ENCODE data around the gene PRR5L. TPM values are rescaled to one million over a fixed set of nuclear protein-coding genes. Genes with fewer than 3 reads are reported as not detected.

Gene PRR5L
- total and polyA plus RNA-seq, 2 donors: 4.1 to 5.9 TPM

- Histone ChIP-seq H3K4me3 (ENCODE audit: low read length in 2 of 2) (peak overlapping the region; percentile 3 to 55), H3K27ac (ENCODE audit: low read depth in 1 of 2, low read length in 1 of 2) (no peak overlapping the region)
- 31% methylated on average over 9 of the region's 9 CpGs for WGBS
These were observed 79.4 kb downstream of the PRR5L start for GRCh38 chr11:36375353-36376008.

GRCh38 chr11:36376009-36376887 lies 80.2 kb downstream of the PRR5L start:
- H3K9me3 ChIP-seq (ENCODE audit: control insufficient read depth in 2 of 2, insufficient read depth in 1 of 2, low read length in 1 of 2): no peaks in the 10 kb centered on the region
- DNase-seq (ENCODE audit: low read depth in 6 of 9, low spot score in 9 of 9): no peak
- WGBS: under 1% methylated on average over 55 of the region's 55 CpGs
- H3K4me3 ChIP-seq (ENCODE audit: low read length in 2 of 2): peak overlapping the region; percentile 55 to 61
- H3K36me3 ChIP-seq (ENCODE audit: control insufficient read depth in 2 of 2, insufficient read depth in 2 of 2, low read length in 1 of 2): no peaks in the 10 kb centered on the region
- H3K27ac ChIP-seq (ENCODE audit: low read depth in 1 of 2, low read length in 1 of 2): no peak overlapping the region
- H3K27me3 ChIP-seq (ENCODE audit: control insufficient read depth in 2 of 2, insufficient read depth in 1 of 2, low read length in 1 of 2): peaks cover 11 to 42% of the 10 kb centered on the region in 2 donors
- H3K4me1 ChIP-seq (ENCODE audit: control insufficient read depth in 2 of 2, insufficient read depth in 2 of 2, low read length in 2 of 2): peaks cover 0 to 25% of the 10 kb centered on the region in 2 donors

More at GRCh38 chr11:36375353-36376008, 79.4 kb downstream of the PRR5L start:
- no peaks in the 10 kb centered on the region for H3K36me3 ChIP-seq (ENCODE audit: control insufficient read depth in 2 of 2, insufficient read depth in 2 of 2, low read length in 1 of 2)
- no peaks in the 10 kb centered on the region for H3K9me3 ChIP-seq (ENCODE audit: control insufficient read depth in 2 of 2, insufficient read depth in 1 of 2, low read length in 1 of 2)
- no peak for DNase-seq (ENCODE audit: low read depth in 6 of 9, low spot score in 9 of 9)
- H3K4me1 ChIP-seq (ENCODE audit: control insufficient read depth in 2 of 2, insufficient read depth in 2 of 2, low read length in 2 of 2): peaks cover 0 to 25% of the 10 kb centered on the region in 2 donors
- H3K27me3 ChIP-seq (ENCODE audit: control insufficient read depth in 2 of 2, insufficient read depth in 1 of 2, low read length in 1 of 2): peaks cover 11 to 42% of the 10 kb centered on the region in 2 donors

- H3K36me3 ChIP-seq (ENCODE audit: control insufficient read depth in 2 of 2, insufficient read depth in 2 of 2, low read length in 1 of 2): no peaks in the 10 kb centered on the region
- DNase-seq (ENCODE audit: low read depth in 6 of 9, low spot score in 9 of 9): peak in 5 of 9 donors; percentile 25 to 74 (median 50)
- H3K4me1 ChIP-seq (ENCODE audit: control insufficient read depth in 2 of 2, insufficient read depth in 2 of 2, low read length in 2 of 2): peaks cover 0 to 25% of the 10 kb centered on the region in 2 donors
- under 1% methylated on average over 68 of the region's 68 CpGs for WGBS
- peak overlapping the region; percentile 2 for H3K27ac ChIP-seq (ENCODE audit: low read depth in 1 of 2, low read length in 1 of 2)
- H3K9me3 ChIP-seq (ENCODE audit: control insufficient read depth in 2 of 2, insufficient read depth in 1 of 2, low read length in 1 of 2): no peaks in the 10 kb centered on the region
- peak overlapping the region; percentile 55 to 61 for H3K4me3 ChIP-seq (ENCODE audit: low read length in 2 of 2)
- peaks cover 11 to 42% of the 10 kb centered on the region in 2 donors for H3K27me3 ChIP-seq (ENCODE audit: control insufficient read depth in 2 of 2, insufficient read depth in 1 of 2, low read length in 1 of 2)
These were observed 81.0 kb downstream of the PRR5L start for GRCh38 chr11:36376888-36377758.

DNA sequence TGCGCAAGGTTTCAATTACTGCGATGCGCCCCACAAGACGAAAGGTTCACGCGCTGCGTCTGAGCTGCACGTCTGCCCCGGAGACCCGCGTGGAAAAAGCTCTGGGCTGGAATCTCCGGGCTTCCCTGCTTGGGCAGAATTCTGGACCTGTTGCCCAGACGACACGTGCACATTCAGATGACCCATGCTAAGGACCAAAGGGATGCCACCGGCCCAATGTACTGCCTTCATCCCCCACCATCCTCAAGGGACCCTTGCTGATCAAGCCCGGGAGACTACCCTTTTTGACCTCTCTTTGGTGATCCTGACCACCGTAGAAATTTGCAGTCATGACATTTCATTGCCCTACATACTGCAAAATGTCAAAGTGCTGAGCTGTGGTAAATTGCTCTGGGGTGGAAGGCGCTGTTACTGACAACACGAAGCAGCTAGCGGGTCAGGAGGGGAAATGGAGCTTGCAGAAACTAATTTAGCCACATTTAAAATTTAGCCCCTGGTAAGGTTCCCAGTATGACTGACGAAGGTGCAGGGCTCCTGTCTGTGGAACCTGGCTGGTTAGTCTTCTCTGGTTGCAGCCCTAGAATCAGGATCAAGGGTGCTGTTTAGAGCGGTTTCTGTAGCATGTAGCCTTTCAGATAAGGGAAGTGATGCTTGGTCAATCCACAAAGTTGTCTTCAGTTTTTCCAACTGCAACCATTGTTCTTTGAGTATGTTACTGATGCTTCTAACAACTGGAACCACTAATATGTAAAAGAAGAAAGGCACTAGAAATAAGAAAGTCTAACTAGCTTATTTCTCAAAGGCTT lies 81.9 kb downstream of the PRR5L start:
- 4% methylated on average over 22 of the region's 22 CpGs for WGBS
- H3K4me3 ChIP-seq (ENCODE audit: low read length in 2 of 2): peak overlapping the region; percentile 55 to 61
- H3K4me1 ChIP-seq (ENCODE audit: control insufficient read depth in 2 of 2, insufficient read depth in 2 of 2, low read length in 2 of 2): peaks cover 0 to 25% of the 10 kb centered on the region in 2 donors
- no peaks in the 10 kb centered on the region for H3K36me3 ChIP-seq (ENCODE audit: control insufficient read depth in 2 of 2, insufficient read depth in 2 of 2, low read length in 1 of 2)
- DNase-seq (ENCODE audit: low read depth in 6 of 9, low spot score in 9 of 9): peak in 1 of 9 donors; percentile 47
- H3K9me3 ChIP-seq (ENCODE audit: control insufficient read depth in 2 of 2, insufficient read depth in 1 of 2, low read length in 1 of 2): no peaks in the 10 kb centered on the region
- H3K27me3 ChIP-seq (ENCODE audit: control insufficient read depth in 2 of 2, insufficient read depth in 1 of 2, low read length in 1 of 2): peaks cover 11 to 42% of the 10 kb centered on the region in 2 donors
- H3K27ac ChIP-seq (ENCODE audit: low read depth in 1 of 2, low read length in 1 of 2): peak overlapping the region in 1 of 2 donors; percentile 2

GRCh38 chr11:36379653-36380052 lies 83.6 kb downstream of the PRR5L start:
- Histone ChIP-seq H3K4me1 (ENCODE audit: control insufficient read depth in 2 of 2, insufficient read depth in 2 of 2, low read length in 2 of 2) (peaks cover 0 to 25% of the 10 kb centered on the region in 2 donors), H3K27ac (ENCODE audit: low read depth in 1 of 2, low read length in 1 of 2) (no peak overlapping the region), H3K4me3 (ENCODE audit: low read length in 2 of 2) (no peak overlapping the region), H3K27me3 (ENCODE audit: control insufficient read depth in 2 of 2, insufficient read depth in 1 of 2, low read length in 1 of 2) (peaks cover 8 to 35% of the 10 kb centered on the region in 2 donors), H3K9me3 (ENCODE audit: control insufficient read depth in 2 of 2, insufficient read depth in 1 of 2, low read length in 1 of 2) (no peaks in the 10 kb centered on the region), H3K36me3 (ENCODE audit: control insufficient read depth in 2 of 2, insufficient read depth in 2 of 2, low read length in 1 of 2) (no peaks in the 10 kb centered on the region)
- WGBS: 98% methylated on average over 3 of the region's 3 CpGs
- DNase-seq (ENCODE audit: low read depth in 6 of 9, low spot score in 9 of 9): no peak

GRCh38 chr11:36380296-36381014 lies 84.4 kb downstream of the PRR5L start:
- Histone ChIP-seq H3K9me3 (ENCODE audit: control insufficient read depth in 2 of 2, insufficient read depth in 1 of 2, low read length in 1 of 2) (no peaks in the 10 kb centered on the region), H3K27me3 (ENCODE audit: control insufficient read depth in 2 of 2, insufficient read depth in 1 of 2, low read length in 1 of 2) (peaks cover 7 to 27% of the 10 kb centered on the region in 2 donors), H3K4me3 (ENCODE audit: low read length in 2 of 2) (no peak overlapping the region), H3K27ac (ENCODE audit: low read depth in 1 of 2, low read length in 1 of 2) (no peak overlapping the region), H3K36me3 (ENCODE audit: control insufficient read depth in 2 of 2, insufficient read depth in 2 of 2, low read length in 1 of 2) (no peaks in the 10 kb centered on the region), H3K4me1 (ENCODE audit: control insufficient read depth in 2 of 2, insufficient read depth in 2 of 2, low read length in 2 of 2) (peaks cover 0 to 25% of the 10 kb centered on the region in 2 donors)
- no peak for DNase-seq (ENCODE audit: low read depth in 6 of 9, low spot score in 9 of 9)
- WGBS: 73% methylated on average over 9 of the region's 9 CpGs

DNA sequence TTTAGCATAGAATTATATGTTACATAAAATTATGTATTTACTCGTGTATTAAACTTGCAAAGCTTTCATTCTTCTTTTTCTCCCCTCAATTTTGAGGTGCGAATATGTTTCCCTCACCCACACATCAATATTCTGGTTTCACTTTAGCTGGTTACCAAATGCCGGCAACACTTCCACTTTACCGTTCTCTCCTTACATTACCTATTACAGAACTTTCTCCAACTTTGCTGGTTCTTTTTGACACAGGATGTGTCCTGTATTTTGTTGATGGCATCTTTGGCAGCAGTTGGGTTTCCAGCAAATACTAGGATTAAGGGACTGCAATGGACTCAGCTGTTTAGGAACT lies 84.9 kb downstream of the PRR5L start:
- no peaks in the 10 kb centered on the region for H3K36me3 ChIP-seq (ENCODE audit: control insufficient read depth in 2 of 2, insufficient read depth in 2 of 2, low read length in 1 of 2)
- H3K9me3 ChIP-seq (ENCODE audit: control insufficient read depth in 2 of 2, insufficient read depth in 1 of 2, low read length in 1 of 2): no peaks in the 10 kb centered on the region
- H3K27ac ChIP-seq (ENCODE audit: low read depth in 1 of 2, low read length in 1 of 2): no peak overlapping the region
- no peak for DNase-seq (ENCODE audit: low read depth in 6 of 9, low spot score in 9 of 9)
- H3K4me3 ChIP-seq (ENCODE audit: low read length in 2 of 2): no peak overlapping the region
- H3K4me1 ChIP-seq (ENCODE audit: control insufficient read depth in 2 of 2, insufficient read depth in 2 of 2, low read length in 2 of 2): peaks cover 0 to 22% of the 10 kb centered on the region in 2 donors
- WGBS: 42% methylated on average over 4 of the region's 4 CpGs
- H3K27me3 ChIP-seq (ENCODE audit: control insufficient read depth in 2 of 2, insufficient read depth in 1 of 2, low read length in 1 of 2): peaks cover 3 to 22% of the 10 kb centered on the region in 2 donors

DNA sequence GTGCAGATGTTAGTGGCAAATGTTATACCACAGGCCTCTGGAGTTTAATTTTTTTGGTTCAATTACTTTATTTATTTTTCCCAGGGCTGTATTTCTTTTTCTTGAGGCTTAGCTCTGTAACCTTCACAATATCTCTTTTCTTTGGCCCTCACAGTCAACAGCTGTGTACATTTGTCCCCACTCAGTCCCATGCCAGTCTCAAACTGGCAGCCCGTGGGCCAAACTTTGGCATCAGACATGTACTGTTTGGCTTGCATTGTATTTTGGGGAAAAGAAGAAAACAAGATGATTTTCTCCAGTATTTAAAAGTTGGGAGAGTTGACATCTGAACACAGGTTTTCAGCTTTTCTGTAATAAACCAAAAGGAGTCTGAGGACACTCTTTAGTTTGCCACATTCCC lies 87.1 kb downstream of the PRR5L start:
- no peak overlapping the region for H3K4me3 ChIP-seq (ENCODE audit: low read length in 2 of 2)
- no peaks in the 10 kb centered on the region for H3K36me3 ChIP-seq (ENCODE audit: control insufficient read depth in 2 of 2, insufficient read depth in 2 of 2, low read length in 1 of 2)
- peaks cover 0 to under 1% of the 10 kb centered on the region in 2 donors for H3K4me1 ChIP-seq (ENCODE audit: control insufficient read depth in 2 of 2, insufficient read depth in 2 of 2, low read length in 2 of 2)
- H3K27ac ChIP-seq (ENCODE audit: low read depth in 1 of 2, low read length in 1 of 2): no peak overlapping the region
- DNase-seq (ENCODE audit: low read depth in 6 of 9, low spot score in 9 of 9): no peak
- no peaks in the 10 kb centered on the region for H3K9me3 ChIP-seq (ENCODE audit: control insufficient read depth in 2 of 2, insufficient read depth in 1 of 2, low read length in 1 of 2)
- H3K27me3 ChIP-seq (ENCODE audit: control insufficient read depth in 2 of 2, insufficient read depth in 1 of 2, low read length in 1 of 2): no peaks in the 10 kb centered on the region
- WGBS: 100% methylated on average over 1 of the region's 1 CpG
